Activated CD4-positive, alpha-beta T cell treated with anti-CD3 and anti-CD28 coated beads, Interleukin-2, amount 10 ng/mL, durations not matched to agents 24 days and 14 days (primary cell): ENCODE results near the gene MAGEL2. TPM values are rescaled to one million over a fixed set of nuclear protein-coding genes. Genes with fewer than 3 reads are reported as not detected.

Experiments used
- total RNA-seq: library from RNA; stranded (reverse); gene quantifications from 2 replicates; pipeline ENCODE4 v1.2.3, GENCODE V29; 2022

The MAGEL2 gene
- total RNA-seq, 1 donor from 2014 or later, result not detected

Other genes with a start within 250 kb of the MAGEL2 start
- gene GOLGA6L2, start 200.6 kb downstream of the MAGEL2 start, total RNA-seq, result not detected in 2 replicates
- gene MKRN3, start 82.2 kb downstream of the MAGEL2 start, total RNA-seq, result 1.5 and 2.1 TPM in 2 replicates
- gene NDN, start 39.4 kb upstream of the MAGEL2 start, total RNA-seq, result 3.1 and 3.6 TPM in 2 replicates